Smooth muscle cell (in vitro differentiated cells): ENCODE data around the gene NENF. TPM values are rescaled to one million over a fixed set of nuclear protein-coding genes. Genes with fewer than 3 reads are reported as not detected.

Source experiments
- DNase-seq: peaks from one replicate; lab custom pipeline; 2025; ENCODE audit not compliant: unreplicated experiment; lab: John Stamatoyannopoulos, UW
- H2AFZ ChIP-seq: fragments of 200-600 bp; sonication (generic); 2 replicates; pipeline ENCODE4 v1.6.0; 2016; ENCODE audit warnings: antibody characterized with exemption, low read depth, mild to moderate bottlenecking
- H3F3A ChIP-seq: fragments of 200-600 bp; sonication (generic); 2 replicates; pipeline ENCODE4 v1.6.0; 2017; ENCODE audit warnings: antibody characterized with exemption, low read depth
- H3K27ac ChIP-seq: fragments of 200-600 bp; sonication (generic); 2 replicates; pipeline ENCODE4 v1.5.1; 2016; ENCODE audit warnings: low read depth, mild to moderate bottlenecking
- H3K27me3 ChIP-seq: fragments of 200-600 bp; sonication (generic); 2 replicates; pipeline ENCODE4 v1.6.1; 2016; ENCODE audit warnings: low read depth, mild to moderate bottlenecking
- H3K36me3 ChIP-seq: fragments of 200-600 bp; sonication (generic); 2 replicates; pipeline ENCODE4 v1.5.1; 2016; ENCODE audit warnings: low read depth
- H3K4me1 ChIP-seq: fragments of 200-600 bp; sonication (generic); 2 replicates; pipeline ENCODE4 v1.5.1; 2016; ENCODE audit warnings: low read depth
- H3K4me2 ChIP-seq: fragments of 200-600 bp; sonication (generic); 2 replicates; pipeline ENCODE4 v1.6.0; 2016; ENCODE audit warnings: mild to moderate bottlenecking
- H3K4me3 ChIP-seq: fragments of 200-600 bp; sonication (generic); 2 replicates; pipeline ENCODE4 v1.5.1; 2016; ENCODE audit warnings: mild to moderate bottlenecking
- H3K79me2 ChIP-seq: fragments of 200-600 bp; sonication (generic); 2 replicates; pipeline ENCODE4 v1.6.0; 2016; ENCODE audit warnings: low read depth, mild to moderate bottlenecking
- H3K9ac ChIP-seq: fragments of 200-600 bp; sonication (generic); 2 replicates; pipeline ENCODE4 v1.6.0; 2016; ENCODE audit warnings: low read depth
- H3K9me3 ChIP-seq: fragments of 200-600 bp; sonication (generic); replicated peaks from 2 replicates; pipeline ENCODE4 v1.5.1; 2016; ENCODE audit warnings: low read depth
- H4K20me1 ChIP-seq: fragments of 200-600 bp; sonication (generic); 2 replicates; pipeline ENCODE4 v1.6.0; 2016; ENCODE audit warnings: low read depth
- WGBS: methylation state at CpG from one replicate; pipeline ENCODE4 v1.1.7; 2016; ENCODE audit warnings: low lambda C conversion rate; 5-methylcytosine and 5-hydroxymethylcytosine counted together
- polyA plus RNA-seq: library from polyadenylated mRNA; unstranded; fragments of >200 nt; fragmentation: Nextera tagmentation; extraction: Ambion mirVana; gene quantifications from 2 replicates; pipeline ENCODE4 v1.2.1, GENCODE V29; 2016
- total RNA-seq: library from RNA; depleted of rRNA; stranded (reverse); fragments of >200 nt; gene quantifications from 2 replicates; pipeline ENCODE4 v1.2.3, GENCODE V29; 2014
- TF ChIP-seq, protein P1 (sequence below): fragments of 200-600 bp; sonication (generic); IDR thresholded peaks from 2 replicates; pipeline ENCODE4 v1.5.1; 2017; ENCODE audit warnings: borderline replicate concordance, mild to moderate bottlenecking, antibody characterized with exemption; ENCODE audit not compliant: insufficient read depth, poor library complexity, severe bottlenecking

NENF gene
- total and polyA plus RNA-seq, 2 experiments from 2014 or later, result 53.9 to 90.7 TPM

DNA sequence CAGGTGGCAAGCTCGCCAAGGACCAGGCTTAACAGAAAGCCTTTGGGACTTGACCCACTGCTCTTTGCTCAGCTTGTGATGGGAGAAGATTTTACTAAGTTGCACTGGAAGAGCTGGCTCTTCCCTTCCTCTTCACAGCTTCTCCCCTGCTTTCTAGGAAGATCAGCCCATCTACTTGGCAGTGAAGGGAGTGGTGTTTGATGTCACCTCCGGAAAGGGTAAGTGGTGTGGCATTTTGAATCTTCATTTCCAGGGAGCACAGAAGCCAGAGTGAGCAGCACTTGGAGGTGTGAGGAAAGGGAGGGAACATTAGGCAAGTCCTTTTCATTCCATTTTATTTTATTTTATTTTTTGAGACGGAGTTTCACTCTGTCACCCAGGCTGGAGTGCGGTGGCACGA lies 9.7 kb downstream of the NENF start:
- H3K79me2 ChIP-seq, result no peaks in the 10 kb centered on the region
- H2AFZ ChIP-seq, result no peak overlapping the region
- H3K4me3 ChIP-seq, result no peak overlapping the region
- H3K9ac ChIP-seq, result no peak overlapping the region
- WGBS, result 93% methylated on average over 5 of the region's 5 CpGs
- H3K27ac ChIP-seq, result no peak overlapping the region
- no peaks in the 10 kb centered on the region for H3K27me3 ChIP-seq
- H3K4me1 ChIP-seq, result no peaks in the 10 kb centered on the region
- H3K36me3 ChIP-seq, result no peaks in the 10 kb centered on the region
- H3K9me3 ChIP-seq, result no peaks in the 10 kb centered on the region
- no peak overlapping the region for H3K4me2 ChIP-seq
- no peaks in the 10 kb centered on the region for H3F3A ChIP-seq
- H4K20me1 ChIP-seq, result peaks cover 10% of the 10 kb centered on the region
- no peak for DNase-seq
- TF ChIP-seq, protein P1, sequence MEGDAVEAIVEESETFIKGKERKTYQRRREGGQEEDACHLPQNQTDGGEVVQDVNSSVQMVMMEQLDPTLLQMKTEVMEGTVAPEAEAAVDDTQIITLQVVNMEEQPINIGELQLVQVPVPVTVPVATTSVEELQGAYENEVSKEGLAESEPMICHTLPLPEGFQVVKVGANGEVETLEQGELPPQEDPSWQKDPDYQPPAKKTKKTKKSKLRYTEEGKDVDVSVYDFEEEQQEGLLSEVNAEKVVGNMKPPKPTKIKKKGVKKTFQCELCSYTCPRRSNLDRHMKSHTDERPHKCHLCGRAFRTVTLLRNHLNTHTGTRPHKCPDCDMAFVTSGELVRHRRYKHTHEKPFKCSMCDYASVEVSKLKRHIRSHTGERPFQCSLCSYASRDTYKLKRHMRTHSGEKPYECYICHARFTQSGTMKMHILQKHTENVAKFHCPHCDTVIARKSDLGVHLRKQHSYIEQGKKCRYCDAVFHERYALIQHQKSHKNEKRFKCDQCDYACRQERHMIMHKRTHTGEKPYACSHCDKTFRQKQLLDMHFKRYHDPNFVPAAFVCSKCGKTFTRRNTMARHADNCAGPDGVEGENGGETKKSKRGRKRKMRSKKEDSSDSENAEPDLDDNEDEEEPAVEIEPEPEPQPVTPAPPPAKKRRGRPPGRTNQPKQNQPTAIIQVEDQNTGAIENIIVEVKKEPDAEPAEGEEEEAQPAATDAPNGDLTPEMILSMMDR, result no peak

DNA sequence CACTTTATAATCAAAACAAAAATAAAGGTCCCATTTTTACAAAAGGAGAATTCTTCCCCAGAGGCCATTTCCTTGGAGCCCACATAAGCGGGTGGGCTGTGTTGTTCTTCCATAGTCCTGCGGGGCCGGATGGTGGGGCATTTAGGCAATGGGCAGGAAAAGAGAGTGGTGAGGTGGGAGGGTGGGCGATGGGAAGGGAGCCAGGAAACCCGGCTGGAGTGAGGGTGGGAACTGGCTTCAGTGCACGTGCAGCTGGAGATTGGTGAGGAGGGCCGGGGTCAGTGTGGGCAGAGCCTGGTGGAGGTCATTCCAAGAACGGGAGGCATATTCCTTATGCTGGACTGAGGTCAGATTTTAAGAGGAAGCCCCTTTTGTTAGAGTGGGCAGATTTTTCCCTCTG lies 13.6 kb downstream of the NENF start:
- Histone ChIP-seq H3K4me2 (no peak overlapping the region), H3K4me1 (no peaks in the 10 kb centered on the region), H4K20me1 (no peaks in the 10 kb centered on the region), H2AFZ (no peak overlapping the region), H3K36me3 (no peaks in the 10 kb centered on the region), H3K79me2 (no peaks in the 10 kb centered on the region), H3F3A (no peaks in the 10 kb centered on the region), H3K27me3 (no peaks in the 10 kb centered on the region), H3K27ac (no peak overlapping the region), H3K9me3 (no peaks in the 10 kb centered on the region), H3K9ac (no peak overlapping the region), H3K4me3 (no peak overlapping the region)
- DNase-seq, result no peak
- WGBS, result 97% methylated on average over 7 of the region's 8 CpGs
- TF ChIP-seq, protein P1, result no peak

DNA sequence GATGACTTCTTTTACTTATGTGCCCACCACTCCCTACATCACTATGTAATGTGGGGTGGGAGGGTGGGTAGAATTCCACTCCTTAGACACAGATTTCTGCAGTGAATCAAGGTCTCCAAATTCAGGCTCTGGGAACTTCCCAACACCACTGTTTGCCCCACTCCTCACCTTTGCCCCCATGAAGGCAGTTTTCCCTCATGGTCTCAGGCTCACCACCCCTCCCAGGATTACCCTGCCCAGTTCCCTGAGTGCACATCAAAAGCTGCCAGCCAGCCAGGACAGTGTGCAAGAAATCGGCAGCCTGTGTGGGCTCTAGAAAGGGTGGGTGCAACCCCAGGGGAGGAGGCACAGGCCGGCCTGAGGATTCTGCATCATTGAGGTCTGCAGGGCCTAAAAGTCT lies 14.8 kb downstream of the NENF start:
- Histone ChIP-seq H3K79me2 (no peaks in the 10 kb centered on the region), H3K27ac (no peak overlapping the region)

More for the DNA sequence above, 14.8 kb downstream of the NENF start:
- no peaks in the 10 kb centered on the region for H3K4me1 ChIP-seq
- no peak overlapping the region for H3K4me3 ChIP-seq
- no peak overlapping the region for H3K9ac ChIP-seq
- no peaks in the 10 kb centered on the region for H4K20me1 ChIP-seq
- no peaks in the 10 kb centered on the region for H3K27me3 ChIP-seq
- TF ChIP-seq, protein P1, result no peak
- H2AFZ ChIP-seq, result no peak overlapping the region
- 88% methylated on average over 2 of the region's 2 CpGs for WGBS
- H3K36me3 ChIP-seq, result no peaks in the 10 kb centered on the region
- no peak for DNase-seq
- no peak overlapping the region for H3K4me2 ChIP-seq
- H3K9me3 ChIP-seq, result no peaks in the 10 kb centered on the region
- H3F3A ChIP-seq, result no peaks in the 10 kb centered on the region
